Activated T-cell treated with anti-CD3 and anti-CD28 coated beads for 4 hours (primary cell): ENCODE measurements around the gene ZNF469.

Experiments used
- DNase-seq: peaks from one replicate; pipeline ENCODE4 v3.0.0-alpha.2; 2020

Gene ZNF469

GRCh38 chr16:88414521-88415380 is 32.0 kb downstream of the ZNF469 start:
- no peak for DNase-seq

- DNase-seq, result no peak
Measured at GRCh38 chr16:88415381-88415705, 32.6 kb downstream of the ZNF469 start.

GRCh38 chr16:88415713-88416323 is 33.1 kb downstream of the ZNF469 start:
- no peak for DNase-seq

DNA sequence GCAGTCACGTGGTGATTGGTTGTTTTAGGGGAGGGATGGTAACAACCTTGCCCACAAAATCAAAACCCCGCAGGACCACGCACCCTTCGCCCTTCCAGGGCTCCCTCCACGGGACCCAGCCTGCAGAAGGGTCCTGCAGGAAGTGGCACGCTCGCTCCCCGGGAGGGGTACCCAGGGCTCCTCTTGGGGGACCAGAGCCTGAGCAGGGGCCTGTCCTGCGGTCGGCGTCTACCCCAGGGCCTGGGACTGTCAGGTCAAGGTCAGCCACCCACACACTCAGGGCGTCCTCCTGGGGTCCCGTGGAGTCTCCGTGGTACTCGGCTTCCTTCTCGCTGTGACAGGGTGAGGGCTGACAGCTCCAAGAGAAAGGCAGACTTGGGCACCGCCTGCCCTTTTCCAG is 33.9 kb downstream of the ZNF469 start:
- DNase-seq, result no peak

- DNase-seq, result no peak
Measured at GRCh38 chr16:88417684-88418476, 35.1 kb downstream of the ZNF469 start.

DNA sequence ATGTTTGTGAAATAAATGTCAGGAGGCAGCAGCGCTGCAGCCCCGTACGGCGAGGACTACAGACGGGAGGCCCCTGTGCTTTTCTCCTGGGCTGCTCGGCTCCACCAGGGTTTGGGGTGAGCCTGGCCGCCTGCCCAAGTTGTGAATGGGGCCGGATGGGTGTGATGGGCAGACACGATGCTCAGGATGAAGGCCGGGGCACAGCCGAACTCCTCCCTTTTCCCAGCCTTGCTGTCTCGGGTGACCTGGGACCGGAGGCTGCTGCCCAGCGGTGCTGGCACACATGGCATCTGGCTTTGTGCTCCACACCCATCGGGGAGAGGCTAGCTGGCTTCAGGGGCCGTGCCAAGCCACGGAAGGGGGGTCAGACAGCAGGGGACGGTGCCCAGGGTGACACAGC is 36.1 kb downstream of the ZNF469 start:
- DNase-seq, result no peak

DNA sequence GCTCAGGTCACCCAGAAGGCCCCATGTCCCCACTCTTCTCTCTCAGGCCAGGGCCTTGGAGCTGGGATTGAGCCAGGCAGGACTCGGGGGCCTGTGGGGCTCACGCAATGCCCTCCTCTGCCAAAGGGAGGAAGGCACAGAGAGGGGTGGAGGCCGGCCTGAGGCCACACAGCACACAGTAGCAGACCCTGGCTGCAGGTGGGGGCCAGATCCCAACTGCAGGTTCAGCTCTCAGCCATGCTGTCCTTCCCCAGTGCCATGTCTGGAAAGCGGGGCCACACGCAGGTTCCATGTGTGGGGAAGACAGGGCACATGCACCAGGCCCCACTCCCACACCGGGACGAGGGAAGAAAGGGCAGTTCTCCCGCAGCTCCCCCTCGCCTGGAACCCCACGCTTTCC is 37.0 kb downstream of the ZNF469 start:
- no peak for DNase-seq

DNA sequence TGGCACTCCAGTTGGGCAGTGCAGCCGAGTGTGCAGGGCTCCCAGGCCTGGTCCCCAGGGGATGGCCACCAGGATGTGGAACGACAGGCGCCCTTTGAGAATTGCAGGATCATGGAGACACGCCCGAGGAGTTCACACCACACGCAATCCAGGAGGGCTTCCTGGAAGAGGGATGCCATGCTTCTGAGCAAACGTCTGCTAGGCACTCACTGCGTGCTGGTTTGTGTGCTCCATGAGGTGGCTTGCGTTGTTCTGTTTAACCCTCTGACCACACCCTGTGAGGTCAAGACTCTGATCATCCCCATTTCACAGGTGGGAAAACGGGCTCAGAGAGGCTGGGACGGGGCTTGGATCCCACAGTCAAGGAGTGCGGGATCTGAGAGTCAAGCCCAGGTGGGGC is 37.7 kb downstream of the ZNF469 start:
- DNase-seq, result no peak

- no peak for DNase-seq
Measured at GRCh38 chr16:88421301-88421700, 38.5 kb downstream of the ZNF469 start.

DNA sequence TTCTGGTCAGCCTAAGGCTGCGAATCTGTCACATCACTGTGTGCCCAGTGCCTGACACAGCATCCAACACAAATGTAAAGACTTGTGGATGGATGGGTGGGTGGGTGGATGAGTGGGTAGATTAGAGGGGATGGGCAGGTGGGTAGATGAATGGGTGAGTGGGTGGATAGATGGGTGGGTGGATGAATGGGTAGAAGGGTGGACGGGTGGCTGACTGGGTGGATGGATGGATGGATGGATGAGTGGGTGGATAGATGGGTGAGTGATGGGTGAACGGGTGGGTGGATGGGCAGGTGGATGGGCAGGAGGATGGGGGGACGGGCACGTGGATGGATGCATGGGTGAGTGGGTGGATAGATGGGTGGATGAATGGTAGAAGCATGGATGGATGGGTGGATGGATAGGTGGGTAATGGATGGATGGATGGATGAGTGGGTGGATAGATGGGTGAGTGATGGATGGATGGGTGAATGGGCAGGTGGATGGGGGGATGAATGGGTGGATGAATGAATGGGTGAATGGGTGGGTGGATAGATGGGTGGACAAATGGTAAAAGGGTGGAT is 39.2 kb downstream of the ZNF469 start:
- no peak for DNase-seq

- DNase-seq, result no peak
Measured at GRCh38 chr16:88422733-88423447, 40.1 kb downstream of the ZNF469 start.

GRCh38 chr16:88423448-88423850 is 40.7 kb downstream of the ZNF469 start:
- no peak for DNase-seq

DNA sequence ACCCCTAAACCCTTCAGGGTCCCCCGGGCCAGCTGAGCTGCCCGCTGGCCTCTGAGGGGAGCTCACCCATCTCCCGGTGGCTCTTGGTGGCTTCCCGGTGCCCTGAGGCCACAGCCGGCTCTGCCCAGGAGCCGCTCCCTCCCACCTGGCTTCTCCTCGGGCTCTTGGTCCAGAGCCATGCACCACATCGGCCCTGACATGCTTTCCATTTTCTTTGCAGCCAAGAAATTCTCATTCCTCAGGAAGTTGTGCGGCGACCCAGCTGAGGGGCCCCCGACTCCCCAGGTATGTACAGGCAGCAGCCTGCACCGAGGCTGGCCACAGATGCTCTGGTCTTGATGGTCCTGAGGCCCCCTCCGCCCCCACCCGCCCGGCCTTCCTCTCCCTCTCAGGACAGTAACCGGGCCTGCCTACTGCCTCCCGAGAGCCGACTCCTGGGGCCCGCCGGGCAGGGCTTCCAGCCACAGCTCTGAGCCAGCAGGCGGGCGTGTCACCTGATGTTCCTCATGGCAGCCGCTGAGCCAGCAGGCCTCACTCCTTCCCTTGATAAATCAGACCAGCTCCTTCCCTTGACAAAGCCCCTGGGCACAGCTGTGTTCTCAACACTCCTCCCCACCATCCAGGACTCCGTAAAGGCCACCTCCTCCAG is 42.0 kb downstream of the ZNF469 start:
- DNase-seq, result no peak

DNA sequence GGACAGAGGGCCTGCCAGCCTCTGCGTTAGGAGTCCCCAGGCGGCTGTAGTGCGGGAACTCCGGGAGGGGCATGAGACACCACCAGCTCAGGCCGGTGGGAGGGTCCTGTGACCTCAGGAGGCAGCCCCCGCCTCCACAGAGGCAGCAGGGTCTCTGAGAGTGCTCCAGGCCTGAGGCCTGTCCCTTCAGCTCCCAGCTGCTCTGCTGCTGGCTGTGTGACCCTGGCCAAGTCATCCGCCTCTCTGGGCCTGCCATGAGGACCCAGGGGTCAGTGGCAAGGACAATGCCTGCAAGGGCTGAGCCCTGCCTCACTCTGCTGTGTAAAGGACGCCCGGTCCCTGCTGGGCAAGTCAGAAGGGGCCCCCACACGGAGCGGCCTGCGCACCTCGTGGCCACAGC is 43.3 kb downstream of the ZNF469 start:
- DNase-seq, result no peak

DNA sequence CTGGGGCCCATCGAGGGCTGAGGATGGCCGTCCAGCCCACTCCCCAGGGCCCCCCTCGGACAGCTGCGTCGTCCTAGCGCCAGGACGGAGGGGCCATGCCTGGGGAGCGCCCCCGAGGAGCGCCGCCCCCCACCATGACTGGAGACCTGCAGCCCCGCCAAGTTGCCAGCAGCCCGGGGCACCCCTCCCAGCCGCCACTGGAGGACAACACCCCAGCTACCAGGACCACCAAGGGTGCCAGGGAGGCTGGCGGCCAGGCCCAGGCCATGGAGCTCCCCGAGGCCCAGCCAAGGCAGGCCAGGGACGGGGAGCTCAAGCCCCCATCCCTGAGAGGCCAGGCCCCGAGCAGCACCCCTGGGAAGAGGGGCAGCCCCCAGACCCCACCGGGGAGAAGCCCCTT is 44.6 kb downstream of the ZNF469 start:
- no peak for DNase-seq

- no peak for DNase-seq
Measured at GRCh38 chr16:88428156-88428555, 45.4 kb downstream of the ZNF469 start.

GRCh38 chr16:88428616-88429386 is 46.0 kb downstream of the ZNF469 start:
- DNase-seq, result no peak

- no peak for DNase-seq
Measured at GRCh38 chr16:88429387-88430184, 46.8 kb downstream of the ZNF469 start.

DNA sequence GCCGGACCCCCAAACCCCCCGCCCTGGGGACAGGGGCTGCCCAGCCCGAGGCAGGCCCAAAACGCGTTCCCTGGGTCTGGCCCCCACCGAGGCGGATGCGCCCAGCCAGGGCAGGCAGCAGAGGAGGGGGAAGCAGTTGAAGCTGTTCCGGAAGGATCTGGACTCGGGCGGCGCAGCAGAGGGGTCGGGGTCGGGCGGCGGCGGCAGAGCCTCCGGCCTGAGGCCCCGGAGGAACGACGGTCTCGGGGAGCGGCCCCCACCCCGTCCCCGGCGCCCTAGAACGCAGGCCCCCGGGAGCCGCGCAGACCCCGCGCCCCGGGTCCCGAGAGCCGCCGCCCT is 47.4 kb downstream of the ZNF469 start:
- no peak for DNase-seq

- DNase-seq, result peak; percentile 31
Measured at GRCh38 chr16:88430524-88431446, 48.0 kb downstream of the ZNF469 start.
